ENCODE measurements around the gene CYP27B1.
"Not testable (repeated sequence)": the region's sequence is repeated elsewhere in the genome, so short reads cannot be mapped to it uniquely, and the experiment has no call there.

The CYP27B1 gene

DNA sequence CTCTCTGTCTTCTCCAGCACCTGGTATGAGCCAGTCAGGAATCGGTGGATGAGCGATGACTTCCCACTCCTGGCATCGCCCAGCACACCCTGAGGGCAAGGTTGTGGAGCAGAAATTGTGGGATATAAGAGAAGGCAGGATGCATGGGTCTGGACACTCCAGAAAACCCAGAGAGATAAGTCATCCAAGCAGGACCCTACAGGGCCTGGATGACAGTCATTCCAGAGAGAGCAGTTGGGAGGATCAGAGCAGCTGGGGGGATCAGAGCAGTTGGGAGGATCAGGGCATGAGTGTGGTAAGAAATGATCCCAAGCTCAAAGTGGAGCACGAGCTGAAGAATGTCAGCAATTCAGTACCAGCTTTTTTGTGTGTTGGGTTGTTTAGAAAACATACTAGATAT, 32.3 kb downstream of the CYP27B1 start:
- FAIRE-seq: no peak

DNA sequence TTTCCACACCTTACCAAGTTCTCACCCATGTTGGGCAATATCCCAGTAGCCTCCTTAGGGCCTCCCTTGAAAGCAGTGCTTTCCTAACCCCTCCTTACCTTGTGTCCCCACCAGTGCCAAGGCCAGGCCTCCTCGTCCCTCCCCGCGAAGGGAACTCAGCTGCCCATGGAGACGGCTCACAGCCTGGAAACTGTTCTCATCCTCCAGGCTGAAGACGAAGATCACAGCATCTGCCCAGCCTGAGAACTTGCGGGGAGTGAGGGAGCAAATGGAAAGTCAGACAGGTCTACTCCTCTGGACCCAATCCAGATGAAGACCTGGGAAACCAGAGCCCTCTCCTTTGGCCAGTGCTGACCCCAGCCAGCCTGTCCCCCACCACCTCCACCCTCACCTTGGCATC, 33.0 kb downstream of the CYP27B1 start:
- FAIRE-seq: no peak

DNA sequence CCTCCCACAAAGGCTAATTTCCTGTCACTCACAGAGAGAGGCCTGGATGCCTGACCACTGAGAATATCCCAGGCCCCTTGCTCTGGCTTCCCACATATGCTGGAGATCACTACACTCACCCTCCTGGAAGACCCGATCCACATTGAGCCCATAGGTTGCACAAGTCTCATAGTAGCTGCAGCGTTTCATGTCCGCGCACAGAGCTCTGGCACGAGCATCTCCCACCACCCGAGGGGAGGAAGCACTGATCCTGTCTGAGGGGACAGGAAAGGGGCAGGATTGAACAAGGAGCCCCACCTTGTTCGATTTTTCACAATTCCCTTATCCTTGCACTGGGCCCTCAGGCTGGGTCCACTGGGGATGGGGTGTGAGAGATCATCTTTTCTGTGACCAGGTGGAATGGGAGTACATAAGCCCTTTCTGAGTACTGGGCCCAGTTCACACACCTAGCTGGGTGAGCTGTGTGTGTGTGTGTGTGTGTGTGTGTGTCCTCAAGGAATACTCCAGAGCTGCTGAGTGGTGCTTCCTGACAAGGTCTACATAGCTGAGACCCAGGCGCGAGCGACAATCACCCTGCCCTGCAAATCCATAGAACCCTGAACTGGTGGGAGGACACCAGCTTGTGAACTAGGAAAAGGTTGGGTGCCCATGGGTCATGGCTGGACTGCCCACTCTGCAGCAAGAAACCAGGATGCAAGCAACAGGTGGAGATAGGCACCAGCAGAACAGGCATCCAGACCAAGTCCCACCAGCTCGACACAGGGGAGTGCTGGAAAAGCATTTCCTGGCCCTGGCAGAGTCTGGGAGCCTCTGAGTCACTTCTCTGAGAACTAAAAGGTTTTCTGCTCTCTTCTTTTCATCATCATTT, 33.9 kb downstream of the CYP27B1 start:
- no peak for FAIRE-seq

DNA sequence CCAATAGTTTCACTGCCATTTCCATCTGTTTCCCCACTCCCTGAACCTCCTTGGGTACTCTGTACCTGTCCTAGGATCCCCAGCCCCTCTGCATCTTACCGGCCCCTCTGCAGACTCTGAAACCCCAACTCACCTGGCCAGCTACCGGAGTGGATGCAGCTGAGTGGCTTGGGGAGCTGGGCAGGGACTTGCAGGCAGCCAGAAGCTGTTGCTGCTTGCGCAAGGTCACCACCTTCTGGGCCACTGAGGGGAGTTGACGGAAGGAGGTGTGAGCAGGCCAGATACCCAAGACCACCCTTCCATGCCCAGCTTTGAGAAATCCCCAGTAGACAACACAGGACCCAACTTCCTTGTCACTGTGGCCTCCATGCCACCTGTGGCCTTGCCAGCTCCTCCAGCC, 34.6 kb downstream of the CYP27B1 start:
- FAIRE-seq: no peak

DNA sequence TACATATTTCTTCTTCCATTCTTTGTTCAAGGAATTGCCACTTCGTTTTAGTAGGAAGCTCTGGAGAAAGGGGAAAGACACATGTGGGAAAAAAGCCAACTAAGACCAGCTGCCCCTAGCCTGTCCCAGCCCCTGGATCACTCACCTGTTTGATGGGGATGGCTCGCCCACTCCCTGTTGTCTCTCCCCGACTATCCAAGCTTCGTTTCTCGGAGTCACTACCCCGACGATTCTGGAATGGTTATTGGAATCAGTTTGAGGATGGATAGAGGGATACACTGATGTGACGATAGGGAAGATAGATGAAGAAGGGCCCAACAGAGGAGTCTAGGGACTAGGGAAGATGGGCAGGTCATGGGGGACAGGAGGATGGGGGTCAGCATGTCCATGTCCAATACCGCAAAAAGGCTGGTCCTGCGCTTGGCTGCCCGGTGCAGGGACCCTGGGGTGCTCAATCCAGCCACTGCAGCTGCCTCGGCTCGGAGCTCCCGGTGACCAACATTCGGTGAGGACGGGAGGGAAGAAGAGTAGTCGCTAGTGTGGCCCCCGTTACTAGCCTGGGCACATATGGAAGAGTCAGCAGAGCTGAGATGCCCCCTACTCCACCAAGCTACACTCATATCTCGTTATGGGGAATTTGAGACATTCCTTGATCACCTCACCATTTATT, 35.3 kb downstream of the CYP27B1 start:
- FAIRE-seq: no peak

DNA sequence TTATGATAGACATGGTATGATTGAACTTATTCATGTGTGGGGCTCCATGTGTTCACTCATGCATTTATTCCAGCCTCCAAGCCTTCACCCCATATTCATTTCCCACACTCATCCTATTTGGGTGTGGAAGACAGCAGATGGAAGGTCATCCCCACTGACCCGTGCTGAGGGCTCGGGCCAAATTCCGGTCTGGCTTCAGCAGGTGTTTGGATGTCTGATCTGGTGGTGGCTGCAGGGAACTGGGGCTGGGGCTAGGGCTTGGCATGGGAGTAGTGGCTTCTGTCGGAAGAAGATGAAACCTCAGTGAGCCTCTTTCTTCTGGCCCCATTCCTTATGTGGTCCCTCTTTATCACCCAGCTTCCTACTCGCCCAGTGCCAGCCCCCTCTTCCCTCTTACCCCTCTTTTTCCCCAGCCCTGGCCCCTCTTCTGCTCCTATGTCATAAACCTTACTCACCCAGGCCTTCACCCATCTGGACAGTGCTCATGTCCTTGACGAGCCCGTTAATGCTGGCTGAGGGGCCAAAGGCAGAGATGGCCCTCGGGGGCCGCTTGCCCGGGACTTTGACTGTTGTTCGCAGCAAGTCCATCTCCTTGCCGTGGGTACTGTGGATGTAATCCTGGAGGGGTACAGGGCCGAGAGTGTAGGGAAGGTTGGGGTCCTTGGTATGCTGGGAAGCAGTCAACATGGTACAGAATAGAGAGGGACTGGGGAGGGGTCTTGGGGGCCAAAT, 36.4 kb downstream of the CYP27B1 start:
- no peak for FAIRE-seq

DNA sequence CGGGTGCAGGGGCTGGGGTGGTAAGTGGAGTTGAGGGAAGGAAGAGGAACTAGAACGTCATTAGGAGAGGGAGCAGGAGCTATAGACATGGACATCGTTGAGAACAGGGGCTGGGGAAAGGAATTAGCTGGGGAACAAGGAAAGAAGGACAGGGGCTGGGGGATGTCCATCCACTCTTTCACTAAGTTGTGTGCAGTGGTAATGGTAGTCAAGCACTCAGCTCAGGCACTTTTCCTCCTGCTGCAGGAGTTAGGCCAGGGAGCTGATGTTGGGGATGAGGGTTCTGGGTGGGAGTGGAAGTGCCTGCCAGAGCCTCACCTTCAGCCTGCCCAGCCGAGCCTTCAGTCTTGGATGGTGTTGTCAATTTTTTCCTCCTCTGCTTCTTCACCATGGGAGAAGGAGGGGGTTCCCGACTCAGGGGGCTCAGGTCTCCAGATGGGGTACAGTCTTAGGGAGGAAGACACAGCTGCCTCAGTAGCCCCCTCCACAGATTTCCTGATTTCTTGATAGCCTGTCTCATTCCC, 37.5 kb downstream of the CYP27B1 start:
- no peak for FAIRE-seq

DNA sequence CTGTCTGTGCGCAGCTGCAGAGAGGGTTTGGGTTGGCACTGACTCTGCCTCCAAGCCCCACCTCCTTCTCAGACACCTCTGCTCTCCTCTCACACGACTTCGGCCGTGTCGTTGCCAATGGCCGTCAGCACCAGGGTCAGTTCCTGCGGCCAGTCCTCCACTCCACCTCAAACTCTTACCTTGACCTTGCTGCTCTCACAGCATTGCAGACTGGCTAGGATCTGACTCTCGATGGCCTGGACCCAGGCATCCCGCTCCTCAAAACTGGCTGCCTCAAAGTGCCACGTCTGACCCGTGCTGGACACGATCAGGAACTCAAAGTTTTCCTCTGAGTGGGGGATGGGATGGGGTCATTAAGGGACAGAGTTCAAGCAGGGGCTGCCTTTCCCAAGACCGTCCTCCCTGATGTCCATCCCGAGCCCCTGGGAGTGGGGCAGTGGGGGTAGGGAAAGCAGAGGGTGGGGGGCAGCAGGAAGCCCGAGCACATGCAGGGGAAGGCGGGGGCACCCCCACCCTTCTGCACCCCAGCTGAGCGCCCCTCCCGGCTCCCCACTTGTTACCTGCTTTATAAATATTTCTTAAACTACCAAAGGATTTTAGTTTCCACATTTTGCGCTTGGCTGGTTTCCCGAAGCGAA, 39.0 kb downstream of the CYP27B1 start:
- FAIRE-seq: no peak

DNA sequence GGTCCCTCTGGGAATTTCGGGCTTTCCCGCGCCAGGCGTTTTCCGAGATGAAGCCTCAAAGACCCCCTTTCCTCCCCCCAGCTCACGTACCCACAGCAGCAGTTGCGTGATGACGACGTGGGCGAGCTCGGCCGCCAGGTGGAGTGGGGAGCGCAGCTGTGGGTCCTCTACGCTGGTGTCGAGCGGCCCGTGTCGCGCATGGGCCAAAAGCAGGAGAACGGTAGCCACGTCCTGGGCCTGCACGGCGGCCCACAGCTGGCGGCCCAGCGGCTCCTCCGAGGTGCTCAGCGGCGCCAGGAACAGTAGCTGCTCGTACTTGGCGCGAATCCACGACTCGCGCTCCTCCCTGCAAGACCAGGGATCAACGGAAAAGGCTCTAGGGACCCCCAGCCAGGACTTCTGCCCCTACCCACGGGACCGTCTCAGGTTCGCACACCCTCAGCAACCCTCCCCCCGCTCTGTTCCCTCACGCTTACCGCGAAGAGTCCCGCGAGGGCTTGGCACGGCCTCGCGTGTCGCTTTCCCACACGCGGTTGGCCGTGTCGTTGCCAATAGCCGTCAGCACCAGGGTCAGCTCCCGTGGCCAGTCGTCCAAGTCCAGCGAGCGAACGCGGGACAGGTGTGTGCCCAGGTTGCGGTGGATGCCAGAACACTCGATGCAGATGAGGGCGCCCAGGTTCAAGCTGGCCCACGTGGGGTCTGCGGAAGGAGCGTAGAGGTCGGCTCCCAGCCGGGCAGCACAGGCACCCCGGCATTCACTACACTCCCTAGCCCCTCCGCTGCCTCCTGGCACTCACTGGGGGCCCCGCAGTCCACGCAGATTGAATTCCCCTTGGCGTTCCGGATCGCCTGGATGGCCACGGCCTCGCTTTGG, 39.8 kb downstream of the CYP27B1 start:
- FAIRE-seq: no peak

DNA sequence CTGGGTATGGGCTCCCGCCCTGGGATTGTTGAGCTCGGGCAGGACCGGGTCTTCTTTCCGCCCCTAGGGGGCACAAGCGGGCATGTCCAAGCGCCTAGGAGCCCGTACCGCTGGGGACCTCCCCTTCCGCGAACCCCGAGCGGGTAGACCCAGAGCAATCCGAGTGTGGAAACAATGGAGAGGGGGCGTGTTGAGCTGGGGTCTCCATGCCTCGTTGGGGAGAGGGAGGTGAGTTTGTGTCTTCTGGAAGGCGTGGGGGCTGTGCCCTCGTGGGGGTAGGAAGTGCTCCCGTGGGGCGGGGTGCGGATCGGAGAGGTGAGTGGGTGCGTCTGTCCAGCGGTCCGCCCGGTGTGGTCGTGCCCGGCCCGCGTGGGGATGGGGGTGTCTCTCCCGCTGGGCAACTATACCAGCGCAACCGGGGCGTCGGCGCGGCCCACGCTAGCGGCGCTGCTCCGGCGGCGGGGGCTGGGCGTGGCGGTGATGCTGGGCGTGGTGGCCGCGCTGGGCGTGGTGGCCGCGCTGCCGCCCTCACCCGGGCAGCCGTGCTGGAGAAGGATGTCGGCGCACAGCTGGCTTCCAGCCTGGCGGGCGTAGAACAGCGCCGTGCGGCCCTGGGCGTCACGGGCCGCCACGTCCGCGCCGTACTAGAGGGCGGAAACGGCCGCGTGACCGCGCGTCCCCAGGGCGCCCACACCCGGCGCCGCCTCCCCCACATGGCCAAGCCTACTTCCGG, 40.6 kb downstream of the CYP27B1 start:
- no peak for FAIRE-seq

DNA sequence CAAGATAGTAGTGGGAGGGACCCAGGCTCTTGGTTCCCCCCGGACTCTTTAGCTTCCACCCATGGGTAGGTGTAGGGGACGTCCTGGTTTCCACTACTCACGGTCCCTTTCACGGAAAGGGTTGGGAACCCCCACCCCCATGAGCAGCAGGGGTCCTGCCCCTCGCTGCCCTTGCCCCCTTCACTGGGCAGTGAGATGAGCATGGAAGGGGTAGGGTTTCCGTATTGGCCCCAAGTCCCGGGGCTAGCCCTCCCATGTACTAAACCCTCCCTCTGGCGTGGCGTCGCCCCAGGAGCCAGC, 41.1 kb downstream of the CYP27B1 start:
- FAIRE-seq: no peak

DNA sequence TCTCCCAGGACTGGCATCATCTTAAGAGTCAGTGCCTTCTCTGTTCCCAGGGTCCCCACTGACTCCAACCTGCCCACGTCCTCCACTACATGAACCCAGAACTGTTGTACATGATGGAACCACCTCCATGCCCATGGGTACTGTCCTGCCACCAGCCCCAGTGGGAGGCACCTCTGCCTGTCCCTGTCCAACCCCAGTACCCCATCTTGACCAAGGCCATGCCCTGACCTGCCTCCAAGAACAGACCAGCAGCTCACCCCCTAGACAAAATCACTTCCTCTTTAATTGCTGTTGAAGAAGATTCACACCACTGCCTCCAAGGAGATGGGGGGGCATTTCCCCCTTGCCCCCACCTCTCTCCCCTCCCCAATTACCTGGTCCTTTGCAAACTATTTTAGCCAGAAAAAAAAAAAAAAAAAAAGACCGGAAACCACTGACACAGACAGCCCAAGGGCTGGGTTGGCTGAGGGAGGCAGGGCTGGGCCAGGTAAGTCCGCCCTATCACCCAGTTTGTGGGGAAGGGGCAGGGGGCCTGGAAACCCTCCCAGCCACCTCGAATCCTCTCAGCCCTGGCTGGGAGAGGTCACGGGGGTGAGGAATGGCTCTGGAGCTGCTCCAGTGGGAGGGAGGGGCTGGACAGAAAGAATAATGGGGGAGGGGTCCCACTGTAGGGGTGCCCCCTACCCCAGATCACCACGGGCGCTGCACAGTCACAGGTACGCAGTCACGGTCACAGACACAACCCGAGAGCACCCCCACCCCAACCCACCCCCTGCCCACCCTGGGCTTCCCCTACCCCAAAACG, 41.7 kb downstream of the CYP27B1 start:
- FAIRE-seq: no peak

DNA sequence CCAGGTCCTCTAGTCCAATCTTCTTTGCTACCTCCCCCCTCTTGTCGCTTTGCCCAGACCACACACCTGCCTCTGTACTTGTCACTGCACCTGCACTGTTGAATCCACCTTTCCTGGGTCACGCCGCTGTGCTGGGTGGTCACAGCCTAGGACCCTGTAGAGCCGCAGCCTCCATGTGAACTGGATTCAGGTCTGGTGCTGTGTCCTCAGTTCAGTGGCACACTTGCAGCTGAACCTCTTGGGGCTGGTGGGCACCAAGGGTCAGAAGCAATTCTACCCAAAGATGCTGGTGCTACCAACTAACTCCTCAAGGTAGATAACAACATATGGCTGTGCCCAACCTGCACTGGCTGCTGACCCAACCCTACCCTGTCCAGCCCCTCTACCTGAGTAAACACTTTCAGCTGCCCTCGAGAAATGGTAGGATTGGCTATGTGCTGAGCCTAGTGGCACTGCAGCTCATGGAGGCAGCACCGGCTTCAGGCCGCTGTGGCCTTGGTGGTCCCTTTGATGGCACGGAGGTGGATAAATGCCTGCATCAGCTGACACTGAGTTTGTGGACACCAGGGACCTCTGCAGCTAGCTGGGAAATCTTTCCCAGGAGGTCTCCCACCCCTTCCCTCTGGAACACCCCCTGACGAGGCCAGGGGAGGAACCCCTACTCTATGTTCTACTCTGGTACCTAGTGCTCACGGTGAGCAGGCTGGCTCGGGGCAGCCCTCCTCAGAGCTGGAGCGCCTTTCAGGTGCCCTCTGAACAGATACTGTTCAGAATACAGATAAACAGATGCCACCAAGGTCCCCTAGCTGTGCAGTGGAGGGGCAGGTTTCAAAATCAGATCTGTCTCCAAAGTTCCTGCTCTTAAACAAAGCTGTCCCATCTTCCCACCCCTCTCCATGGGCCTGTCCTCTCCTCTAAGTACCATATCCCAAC, 42.6 kb downstream of the CYP27B1 start:
- no peak for FAIRE-seq

DNA sequence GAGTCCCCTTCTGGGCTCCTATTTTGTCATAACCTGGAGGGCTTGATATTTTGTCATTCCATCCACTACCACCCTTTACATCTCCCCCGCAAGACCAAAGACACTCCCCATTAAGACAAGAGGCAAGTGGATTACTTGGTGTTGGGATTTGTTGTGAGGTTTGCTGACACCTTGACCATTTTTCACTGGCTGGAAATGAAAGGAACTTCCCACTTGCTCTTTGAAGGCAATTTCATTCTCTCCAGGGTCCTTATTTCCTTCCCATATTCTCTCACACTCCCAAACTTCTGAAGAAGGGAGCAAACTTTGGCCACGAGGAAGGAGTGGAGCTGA, 43.3 kb downstream of the CYP27B1 start:
- no peak for FAIRE-seq

DNA sequence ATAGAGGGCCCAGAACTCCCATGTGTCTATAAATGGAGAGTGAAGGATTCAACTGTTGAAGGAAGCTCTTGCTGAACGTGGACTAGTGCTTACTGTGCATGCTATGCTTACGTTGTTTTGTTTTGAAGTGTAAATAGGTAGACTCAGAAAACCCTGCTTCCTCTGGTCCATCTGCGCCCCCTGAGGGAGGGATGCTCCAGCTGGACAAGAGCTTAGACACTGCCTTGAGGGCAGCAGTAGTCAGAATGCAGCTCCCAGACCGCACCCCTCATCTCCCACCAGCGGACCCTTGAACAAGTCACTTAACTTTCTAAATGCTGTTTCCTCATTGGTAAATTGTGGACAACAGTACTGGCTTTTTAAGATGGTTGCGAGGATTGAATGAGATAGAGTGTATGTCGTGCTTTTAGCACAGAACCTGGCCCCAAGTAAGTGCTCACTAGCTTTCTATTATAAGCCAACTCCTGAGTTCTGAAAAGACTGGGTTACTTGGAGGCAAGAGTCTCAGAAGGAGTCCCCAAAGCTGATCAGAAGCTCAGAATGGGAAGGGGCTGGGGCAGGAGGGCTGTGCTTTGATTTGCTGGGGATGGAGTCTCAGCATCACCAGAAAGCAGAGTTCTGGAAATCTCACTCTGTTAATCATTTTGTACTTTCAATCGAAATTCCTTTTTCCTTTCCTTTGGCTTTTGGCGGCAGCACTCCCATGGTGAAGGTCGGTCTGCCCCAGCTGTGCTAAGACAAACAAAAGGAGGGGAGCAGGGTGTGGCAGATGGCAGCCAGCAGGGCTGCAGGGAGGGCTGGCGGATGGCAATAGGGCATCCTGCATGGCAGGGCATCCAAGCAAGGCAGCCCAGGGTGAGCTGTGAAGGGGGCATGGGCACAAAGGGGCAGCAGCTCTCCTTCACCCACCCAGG, 43.9 kb downstream of the CYP27B1 start:
- FAIRE-seq: no peak

DNA sequence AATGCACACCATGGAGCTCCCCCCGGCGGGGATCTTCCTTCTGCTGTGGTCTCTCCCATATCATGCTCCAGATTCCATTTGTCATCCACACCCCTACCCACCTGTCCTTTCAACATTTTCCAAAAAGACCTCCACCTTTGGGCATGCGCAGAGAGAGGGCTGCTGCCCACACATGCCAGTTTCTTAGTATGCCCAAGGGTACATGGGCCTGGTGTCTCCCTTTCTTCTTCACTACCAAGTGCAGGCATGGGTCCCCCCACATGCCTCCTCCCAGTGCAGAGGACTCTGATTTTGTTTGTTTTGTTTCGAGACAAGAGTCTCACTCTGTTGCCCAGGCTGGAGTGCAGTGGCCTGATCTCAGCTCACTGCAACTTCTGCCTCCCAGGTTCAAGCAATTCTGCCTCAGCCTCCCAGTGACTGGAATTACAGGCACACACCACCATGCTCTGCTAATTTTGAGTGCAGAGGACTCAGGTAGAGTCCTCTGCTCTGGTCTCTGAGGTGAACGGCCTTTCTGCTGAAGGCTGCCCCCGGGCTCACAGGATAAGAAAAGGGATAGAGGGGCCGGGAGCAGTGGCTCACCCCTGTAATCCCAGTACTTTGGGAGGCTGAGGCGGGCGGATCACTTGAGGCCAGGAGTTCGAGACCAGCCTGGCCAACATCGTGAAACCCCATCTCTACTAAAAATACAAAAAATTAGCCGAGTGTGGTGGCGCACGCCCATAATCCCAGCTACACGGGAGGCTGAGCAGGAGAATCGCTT, 44.9 kb downstream of the CYP27B1 start:
- FAIRE-seq: not testable (repeated sequence)
